Thyroid gland (tissue), 4 donors: ENCODE data around the gene PTGS1. TPM values are rescaled to one million over a fixed set of nuclear protein-coding genes. Genes with fewer than 3 reads are reported as not detected.

Experiments
- DNase-seq, 2 donors: peaks; one replicate each; pipeline ENCODE4 v3.0.0-alpha.2; 2019
- H3K27ac ChIP-seq, 3 donors: fragments of 200-600 bp; sonication (generic); 1 replicate in 2 of 3; 2 replicates in 1 of 3; pipeline ENCODE4 v1.5.1; 2016 to 2019; ENCODE audit warnings: mild to moderate bottlenecking in 1 of 3, moderate library complexity in 1 of 3
- H3K27me3 ChIP-seq: fragments of 200-600 bp; sonication (generic); one replicate; pipeline ENCODE4 v1.5.1; 2019
- H3K36me3 ChIP-seq, 2 donors: fragments of 200-600 bp; sonication (generic); one replicate each; pipeline ENCODE4 v1.5.1; 2016 to 2019
- H3K4me1 ChIP-seq, 2 donors: fragments of 200-600 bp; sonication (generic); one replicate each; pipeline ENCODE4 v1.5.1; 2017 to 2019
- H3K4me3 ChIP-seq, 3 donors: fragments of 200-600 bp; sonication (generic); replicated peaks in 1 of 3; 1 replicate in 2 of 3; 2 replicates in 1 of 3; pipeline ENCODE4 v1.5.1; 2016; ENCODE audit warnings: mild to moderate bottlenecking in 1 of 3
- H3K9me3 ChIP-seq: fragments of 200-600 bp; sonication (generic); one replicate; pipeline ENCODE4 v1.5.1; 2017
- POLR2A ChIP-seq, 2 donors: fragments of 450-650 bp; IDR thresholded peaks; one replicate each; pipeline ENCODE4 v1.6.1; 2017; ENCODE audit warnings: antibody characterized with exemption in 2 of 2, mild to moderate bottlenecking in 2 of 2, moderate library complexity in 1 of 2
- WGBS, 2 donors: methylation state at CpG; one replicate each; pipeline ENCODE4 v1.1.5; 2017; 5-methylcytosine and 5-hydroxymethylcytosine counted together
- intact Hi-C: fragments of 100-400 bp; cut with DNase I; formaldehyde crosslinking; loops from one replicate; pipeline ENCODE4 v1.15.1; 2023
- total RNA-seq, 4 donors: library from RNA; depleted of rRNA; stranded (reverse); fragments of >200 nt; gene quantifications; one replicate each; pipeline ENCODE4 v1.2.3, GENCODE V29; 2016
- TF ChIP-seq, protein P1 (sequence below), 6 experiments: fragments of 200-600 bp in 3 of 6; fragments of 450-650 bp in 3 of 6; sonication (generic) in 3 of 6; IDR thresholded peaks; one replicate each; pipeline ENCODE4 v1.5.1; 2016 to 2019; ENCODE audit warnings: antibody characterized with exemption in 6 of 6, mild to moderate bottlenecking in 2 of 6, inconsistent platforms in 1 of 6, moderate library complexity in 1 of 6

The PTGS1 gene
- total RNA-seq, 4 donors from 2014 or later: 2.3 to 4.0 (median 3.5) TPM

DNA sequence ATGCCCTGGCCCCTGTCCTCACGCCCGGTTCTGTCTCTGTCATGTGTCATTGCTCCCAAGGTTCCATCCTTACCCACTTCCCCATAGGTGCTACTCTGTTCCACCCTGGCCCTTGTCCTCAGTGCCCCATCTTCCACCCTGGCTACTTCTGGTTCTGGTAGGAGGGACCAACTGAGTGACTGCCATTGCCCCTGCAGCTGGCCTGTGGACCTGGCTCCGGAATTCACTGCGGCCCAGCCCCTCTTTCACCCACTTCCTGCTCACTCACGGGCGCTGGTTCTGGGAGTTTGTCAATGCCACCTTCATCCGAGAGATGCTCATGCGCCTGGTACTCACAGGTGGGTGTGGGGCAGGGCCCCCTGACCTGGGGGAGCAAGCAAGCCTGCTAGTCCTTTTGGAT is 7.4 kb downstream of the PTGS1 start:
- H3K9me3 ChIP-seq: no peaks in the 10 kb centered on the region
- H3K36me3 ChIP-seq: no peaks in the 10 kb centered on the region
- no peak overlapping the region for H3K27ac ChIP-seq
- no peak for DNase-seq
- peaks cover 0 to 16% of the 10 kb centered on the region in 2 donors for H3K4me1 ChIP-seq
- H3K27me3 ChIP-seq: no peaks in the 10 kb centered on the region
- 94 to 100% methylated on average over 6 to 8 of the region's 8 CpGs for WGBS, 2 donors
- no peak overlapping the region for H3K4me3 ChIP-seq
- intact Hi-C loops: no loop called here
- TF ChIP-seq, protein P1, sequence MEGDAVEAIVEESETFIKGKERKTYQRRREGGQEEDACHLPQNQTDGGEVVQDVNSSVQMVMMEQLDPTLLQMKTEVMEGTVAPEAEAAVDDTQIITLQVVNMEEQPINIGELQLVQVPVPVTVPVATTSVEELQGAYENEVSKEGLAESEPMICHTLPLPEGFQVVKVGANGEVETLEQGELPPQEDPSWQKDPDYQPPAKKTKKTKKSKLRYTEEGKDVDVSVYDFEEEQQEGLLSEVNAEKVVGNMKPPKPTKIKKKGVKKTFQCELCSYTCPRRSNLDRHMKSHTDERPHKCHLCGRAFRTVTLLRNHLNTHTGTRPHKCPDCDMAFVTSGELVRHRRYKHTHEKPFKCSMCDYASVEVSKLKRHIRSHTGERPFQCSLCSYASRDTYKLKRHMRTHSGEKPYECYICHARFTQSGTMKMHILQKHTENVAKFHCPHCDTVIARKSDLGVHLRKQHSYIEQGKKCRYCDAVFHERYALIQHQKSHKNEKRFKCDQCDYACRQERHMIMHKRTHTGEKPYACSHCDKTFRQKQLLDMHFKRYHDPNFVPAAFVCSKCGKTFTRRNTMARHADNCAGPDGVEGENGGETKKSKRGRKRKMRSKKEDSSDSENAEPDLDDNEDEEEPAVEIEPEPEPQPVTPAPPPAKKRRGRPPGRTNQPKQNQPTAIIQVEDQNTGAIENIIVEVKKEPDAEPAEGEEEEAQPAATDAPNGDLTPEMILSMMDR (IDR thresholded peaks at IDR 0.05): no peak
- TF ChIP-seq POLR2A (IDR thresholded peaks at IDR 0.05): no peak

- Histone ChIP-seq H3K27me3 (no peaks in the 10 kb centered on the region), H3K4me3 (no peak overlapping the region), H3K36me3 (no peaks in the 10 kb centered on the region), H3K4me1 (peaks cover 0 to 16% of the 10 kb centered on the region in 2 donors), H3K9me3 (no peaks in the 10 kb centered on the region), H3K27ac (no peak overlapping the region)
- TF ChIP-seq POLR2A (IDR thresholded peaks at IDR 0.05): no peak
- TF ChIP-seq, protein P1 (IDR thresholded peaks at IDR 0.05): no peak
- intact Hi-C loops: no loop called here
- WGBS, 2 donors: 38 to 70% methylated on average over 1 of the region's 1 CpG
- no peak for DNase-seq
Measured at GRCh38 chr9:122379340-122379739, 8.5 kb downstream of the PTGS1 start.

DNA sequence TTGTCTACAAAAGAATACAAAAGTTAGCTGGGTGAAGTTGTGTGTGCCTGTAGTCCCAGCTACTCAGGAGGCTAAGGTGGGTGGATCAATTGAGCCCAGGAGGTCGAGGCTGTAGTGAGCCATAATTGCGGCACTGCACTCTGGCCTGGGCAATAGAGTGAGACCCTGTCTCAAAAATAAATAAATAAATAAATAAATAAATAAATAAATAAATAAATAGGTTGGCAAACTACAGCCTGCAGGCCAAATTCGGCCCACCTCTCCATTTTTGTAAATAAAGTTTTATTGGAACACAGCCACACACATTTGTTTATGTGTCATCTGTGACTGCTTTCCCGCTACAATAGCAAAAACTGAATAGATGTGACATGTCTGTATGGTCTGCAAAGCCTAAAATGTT is 9.5 kb downstream of the PTGS1 start:
- Histone ChIP-seq H3K27ac (no peak overlapping the region), H3K36me3 (no peaks in the 10 kb centered on the region), H3K9me3 (no peaks in the 10 kb centered on the region), H3K27me3 (no peaks in the 10 kb centered on the region), H3K4me1 (peaks cover 0 to 13% of the 10 kb centered on the region in 2 donors), H3K4me3 (no peak overlapping the region)
- WGBS, 2 donors: 92 to 95% methylated on average over 4 of the region's 4 CpGs
- TF ChIP-seq, protein P1 (IDR thresholded peaks at IDR 0.05): no peak
- TF ChIP-seq POLR2A (IDR thresholded peaks at IDR 0.05): no peak
- DNase-seq: no peak
- intact Hi-C loops: no loop called here

DNA sequence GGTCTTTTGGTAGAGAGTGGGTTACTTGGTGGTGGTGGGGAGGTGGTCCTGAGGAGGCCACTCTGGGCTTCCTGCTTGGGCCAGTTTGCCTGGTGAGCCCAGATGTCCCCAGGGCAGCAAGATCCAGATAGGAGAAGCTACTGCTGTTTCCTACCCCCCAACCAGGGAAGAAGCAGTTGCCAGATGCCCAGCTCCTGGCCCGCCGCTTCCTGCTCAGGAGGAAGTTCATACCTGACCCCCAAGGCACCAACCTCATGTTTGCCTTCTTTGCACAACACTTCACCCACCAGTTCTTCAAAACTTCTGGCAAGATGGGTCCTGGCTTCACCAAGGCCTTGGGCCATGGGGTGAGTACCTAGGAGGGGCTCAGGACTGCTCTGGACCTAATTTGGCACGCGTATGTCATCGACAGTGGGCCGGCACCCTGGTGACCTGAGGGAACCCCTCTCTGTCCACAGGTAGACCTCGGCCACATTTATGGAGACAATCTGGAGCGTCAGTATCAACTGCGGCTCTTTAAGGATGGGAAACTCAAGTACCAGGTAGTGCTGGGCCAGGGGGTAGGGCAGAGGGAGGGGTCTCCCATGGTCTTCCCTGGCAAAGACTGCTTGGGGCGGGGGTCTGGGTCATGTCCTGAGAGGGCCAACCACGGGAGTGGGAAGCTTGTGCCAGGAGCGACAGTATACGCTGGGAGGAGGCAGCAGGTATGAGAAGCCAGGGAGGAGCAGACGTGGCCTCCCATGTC is 10.6 kb downstream of the PTGS1 start:
- H3K9me3 ChIP-seq: no peaks in the 10 kb centered on the region
- H3K4me1 ChIP-seq: peaks cover 0 to 3% of the 10 kb centered on the region in 2 donors
- no peaks in the 10 kb centered on the region for H3K36me3 ChIP-seq
- no peak overlapping the region for H3K4me3 ChIP-seq
- no peak for DNase-seq
- no peaks in the 10 kb centered on the region for H3K27me3 ChIP-seq
- intact Hi-C loops: no loop called here
- H3K27ac ChIP-seq: no peak overlapping the region
- WGBS, 2 donors: 92 to 94% methylated on average over 14 of the region's 14 CpGs
- TF ChIP-seq, protein P1 (IDR thresholded peaks at IDR 0.05): no peak
- no peak for TF ChIP-seq POLR2A (IDR thresholded peaks at IDR 0.05)
